Measurements from ENCODE around the gene VPS35. TPM values are rescaled to one million over a fixed set of nuclear protein-coding genes. Genes with fewer than 3 reads are reported as not detected.
A peak's percentile ranks its signal among the peaks of the same experiment; 100 is the strongest.

Gene VPS35
- total RNA-seq, 1 experiment from 2014 or later: 70.4 TPM

- Mint-ChIP-seq H3K27ac (no peak overlapping the region), H3K9me3 (no peaks in the 10 kb centered on the region), H3K36me3 (ENCODE audit: insufficient read depth in 1 of 3, low read depth in 3 of 3) (peaks cover 29 to 66% (median 59%) of the 10 kb centered on the region in 3 experiments; a peak in 6 of 7 replicates), H3K4me1 (no peaks in the 10 kb centered on the region), H3K27me3 (ENCODE audit: low read depth) (no peaks in the 10 kb centered on the region), H3K4me3 (no peak overlapping the region)
- H3K79me2 ChIP-seq (ENCODE audit: insufficient read depth, low read length): no peaks in the 10 kb centered on the region
- no peak overlapping the region for H2AK5ac ChIP-seq (ENCODE audit: insufficient read length, low read length)
- H3K79me1 ChIP-seq (ENCODE audit: insufficient read depth, low read depth, low read length, poor library complexity, severe bottlenecking): no peaks in the 10 kb centered on the region
- no peak overlapping the region for H4K8ac ChIP-seq (replicated peaks; ENCODE audit: insufficient read length, low read depth, low read length)
- no peak overlapping the region for H4K91ac ChIP-seq (ENCODE audit: insufficient read length, low read depth, low read length)
- H3K4me1 ChIP-seq (ENCODE audit: insufficient read depth, low read length): no peaks in the 10 kb centered on the region
- no peak overlapping the region for H3K4ac ChIP-seq (ENCODE audit: low read depth, low read length)
- no peak overlapping the region for H2BK12ac ChIP-seq (ENCODE audit: insufficient read length, low read depth, low read length)
- no peak overlapping the region for H2BK15ac ChIP-seq (ENCODE audit: low read depth, low read length)
- H3K9ac ChIP-seq (ENCODE audit: extremely low read depth, insufficient read length, low read length): no peak overlapping the region
- H3K9me3 ChIP-seq (ENCODE audit: control insufficient read depth, low read depth, low read length): no peaks in the 10 kb centered on the region
- H3K23ac ChIP-seq (ENCODE audit: insufficient read length, low read depth, low read length): no peak overlapping the region
- H4K20me1 ChIP-seq (ENCODE audit: control insufficient read depth, insufficient read depth, insufficient read length): no peaks in the 10 kb centered on the region
- H2AFZ ChIP-seq (ENCODE audit: low read length): no peak overlapping the region
- H3K27me3 ChIP-seq (ENCODE audit: insufficient read depth, low read length): no peaks in the 10 kb centered on the region
- H3K18ac ChIP-seq (ENCODE audit: insufficient read length, low read depth, low read length): no peak overlapping the region
- no peak overlapping the region for H3K14ac ChIP-seq (ENCODE audit: insufficient read depth, low read length)
- peak; percentile 43; the same call in 2 of the 3 replicates for TF ChIP-seq CTCF (conservative IDR thresholded peaks at IDR 0.05)
- H3T11ph ChIP-seq (ENCODE audit: low read length): no peak overlapping the region
- H2BK5ac ChIP-seq (ENCODE audit: insufficient read length, low read length): no peak overlapping the region
- no peak overlapping the region for H2BK20ac ChIP-seq (ENCODE audit: low read depth, low read length, poor library complexity, severe bottlenecking)
- no peak overlapping the region for H2BK120ac ChIP-seq (ENCODE audit: low read depth, low read length, poor library complexity, severe bottlenecking)
- no peak overlapping the region for H4K5ac ChIP-seq (ENCODE audit: insufficient read length, low read depth, low read length)
- no peak overlapping the region for H3K4me2 ChIP-seq (ENCODE audit: insufficient read depth, insufficient read length, low read length)
- H3K56ac ChIP-seq (ENCODE audit: insufficient read length, low read depth, low read length): no peak overlapping the region
- WGBS (ENCODE audit: extremely low coverage, insufficient read length, low lambda C conversion rate): no CpG with 5 or more reads among the region's 1 CpG
- no peak for DNase-seq
- no peaks in the 10 kb centered on the region for H3K23me2 ChIP-seq (ENCODE audit: insufficient read length, low read depth, low read length, poor library complexity, severe bottlenecking)
- no peak overlapping the region for H3K27ac ChIP-seq (ENCODE audit: insufficient read length, low read depth, low read length)
These were observed 81.4 kb downstream of the VPS35 start for GRCh38 chr16:46607529-46607928.
